ENCODE data around the gene CCR1.

Gene CCR1

GRCh38 chr3:46194868-46195553 lies 13.1 kb downstream of the CCR1 start:
- no peak overlapping the region for H3K4me3 ChIP-seq (ENCODE audit: control insufficient read depth, low read depth, low read length)
- no peak for DNase-seq (ENCODE audit: low read depth)
- TF ChIP-seq, protein P1, sequence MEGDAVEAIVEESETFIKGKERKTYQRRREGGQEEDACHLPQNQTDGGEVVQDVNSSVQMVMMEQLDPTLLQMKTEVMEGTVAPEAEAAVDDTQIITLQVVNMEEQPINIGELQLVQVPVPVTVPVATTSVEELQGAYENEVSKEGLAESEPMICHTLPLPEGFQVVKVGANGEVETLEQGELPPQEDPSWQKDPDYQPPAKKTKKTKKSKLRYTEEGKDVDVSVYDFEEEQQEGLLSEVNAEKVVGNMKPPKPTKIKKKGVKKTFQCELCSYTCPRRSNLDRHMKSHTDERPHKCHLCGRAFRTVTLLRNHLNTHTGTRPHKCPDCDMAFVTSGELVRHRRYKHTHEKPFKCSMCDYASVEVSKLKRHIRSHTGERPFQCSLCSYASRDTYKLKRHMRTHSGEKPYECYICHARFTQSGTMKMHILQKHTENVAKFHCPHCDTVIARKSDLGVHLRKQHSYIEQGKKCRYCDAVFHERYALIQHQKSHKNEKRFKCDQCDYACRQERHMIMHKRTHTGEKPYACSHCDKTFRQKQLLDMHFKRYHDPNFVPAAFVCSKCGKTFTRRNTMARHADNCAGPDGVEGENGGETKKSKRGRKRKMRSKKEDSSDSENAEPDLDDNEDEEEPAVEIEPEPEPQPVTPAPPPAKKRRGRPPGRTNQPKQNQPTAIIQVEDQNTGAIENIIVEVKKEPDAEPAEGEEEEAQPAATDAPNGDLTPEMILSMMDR (conservative IDR thresholded peaks at IDR 0.05; ENCODE audit: control insufficient read depth, insufficient read depth, low read depth, low read length) = no peak

DNA sequence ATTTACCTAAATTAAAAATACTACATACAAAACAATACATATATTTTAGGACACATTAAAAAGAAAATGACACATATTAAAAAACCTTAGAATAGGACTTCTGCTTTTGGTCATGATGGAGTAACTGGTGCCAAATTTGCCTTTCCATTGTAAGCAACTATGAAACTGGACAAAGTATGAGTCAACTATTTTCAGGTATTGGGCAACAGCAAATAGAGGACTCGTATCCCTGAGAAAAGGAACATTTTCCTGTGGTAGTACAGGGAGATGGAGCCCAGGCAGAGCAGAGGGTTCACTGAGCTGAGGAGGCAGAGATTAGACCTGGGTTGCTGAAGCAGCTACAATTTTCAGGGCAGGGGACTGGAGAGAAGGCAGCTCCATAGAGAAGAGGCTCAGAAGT lies 14.7 kb downstream of the CCR1 start:
- no peak overlapping the region for H3K4me3 ChIP-seq (ENCODE audit: control insufficient read depth, low read depth, low read length)
- TF ChIP-seq, protein P1 (conservative IDR thresholded peaks at IDR 0.05; ENCODE audit: control insufficient read depth, insufficient read depth, low read depth, low read length) = no peak
- peak; percentile 76 for DNase-seq (ENCODE audit: low read depth)

- TF ChIP-seq, protein P1 (conservative IDR thresholded peaks at IDR 0.05; ENCODE audit: control insufficient read depth, insufficient read depth, low read depth, low read length) = no peak
- no peak for DNase-seq (ENCODE audit: low read depth)
- no peak overlapping the region for H3K4me3 ChIP-seq (ENCODE audit: control insufficient read depth, low read depth, low read length)
Observed at GRCh38 chr3:46192939-46193338, 15.2 kb downstream of the CCR1 start.

- no peak overlapping the region for H3K4me3 ChIP-seq (ENCODE audit: control insufficient read depth, low read depth, low read length)
- no peak for DNase-seq (ENCODE audit: low read depth)
- TF ChIP-seq, protein P1 (conservative IDR thresholded peaks at IDR 0.05; ENCODE audit: control insufficient read depth, insufficient read depth, low read depth, low read length) = no peak
Observed at GRCh38 chr3:46191730-46192129, 16.4 kb downstream of the CCR1 start.

DNA sequence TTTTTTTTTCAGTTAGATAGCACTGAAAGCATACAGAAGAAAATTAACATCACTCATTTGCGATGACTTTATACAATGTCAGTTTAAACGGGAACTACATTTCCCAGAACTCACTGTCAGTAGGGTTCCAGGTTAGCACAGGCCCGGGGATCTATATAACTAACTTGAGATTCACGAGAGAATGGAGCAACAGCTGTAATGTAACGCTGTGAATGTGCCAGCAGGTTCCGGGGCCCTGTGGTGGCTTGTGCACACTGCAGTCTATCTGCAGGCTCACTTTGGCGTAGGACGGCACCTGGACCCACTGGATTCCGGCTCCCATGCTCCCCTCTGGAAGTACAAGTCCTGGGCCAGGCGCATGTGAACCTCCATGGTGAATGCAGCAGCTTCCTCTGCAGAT lies 19.4 kb downstream of the CCR1 start:
- no peak for DNase-seq (ENCODE audit: low read depth)
- no peak overlapping the region for H3K4me3 ChIP-seq (ENCODE audit: control insufficient read depth, low read depth, low read length)
- TF ChIP-seq, protein P1 (conservative IDR thresholded peaks at IDR 0.05; ENCODE audit: control insufficient read depth, insufficient read depth, low read depth, low read length) = no peak

DNA sequence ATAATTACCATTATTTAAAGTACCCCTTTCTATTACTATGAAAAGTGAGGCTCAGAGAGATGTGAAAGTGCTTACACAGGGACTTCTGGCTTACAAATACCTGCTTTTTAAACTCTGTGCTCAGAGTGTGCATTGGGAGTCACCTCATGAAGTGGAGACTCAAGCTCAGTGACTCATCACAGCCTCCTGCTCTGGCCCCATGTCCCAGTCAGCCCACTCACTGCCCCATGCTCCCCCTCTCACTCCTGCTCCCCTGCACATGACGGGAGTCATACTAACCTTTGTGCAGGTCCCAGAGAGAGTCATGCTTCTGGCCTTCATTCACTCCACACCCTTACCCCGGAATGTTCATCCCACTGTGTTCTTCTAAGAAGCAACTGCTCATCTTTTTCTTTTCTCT lies 20.2 kb downstream of the CCR1 start:
- peak; percentile 90 for DNase-seq (ENCODE audit: low read depth)
- H3K4me3 ChIP-seq (ENCODE audit: control insufficient read depth, low read depth, low read length) = no peak overlapping the region
- TF ChIP-seq, protein P1 (conservative IDR thresholded peaks at IDR 0.05; ENCODE audit: control insufficient read depth, insufficient read depth, low read depth, low read length) = no peak

GRCh38 chr3:46187341-46187700 lies 20.8 kb downstream of the CCR1 start:
- TF ChIP-seq, protein P1 (conservative IDR thresholded peaks at IDR 0.05; ENCODE audit: control insufficient read depth, insufficient read depth, low read depth, low read length) = no peak
- H3K4me3 ChIP-seq (ENCODE audit: control insufficient read depth, low read depth, low read length) = no peak overlapping the region
- no peak for DNase-seq (ENCODE audit: low read depth)

Measured in fibroblast of mammary gland (primary cell).